ENCODE results near the gene ABCB7.
"Not testable (repeated sequence)": the region's sequence is repeated elsewhere in the genome, so short reads cannot be mapped to it uniquely, and the experiment has no call there.

Gene ABCB7

GRCh38 chrX:75155827-75156525, at the start of gene ABCB7:
ABCB7 (minus strand) TSS chrX:75156283; CDS start chrX:75156272, 11 bp downstream.
- DNase-seq: peak; percentile 52

GRCh38 chrX:75188415-75189206, 32.5 kb upstream of the ABCB7 start:
- not testable (repeated sequence) for DNase-seq

GRCh38 chrX:75181721-75182120, 25.6 kb upstream of the ABCB7 start:
- DNase-seq: no peak

- not testable (repeated sequence) for DNase-seq
These were observed 23.6 kb upstream of the ABCB7 start for GRCh38 chrX:75179536-75180293.

DNA sequence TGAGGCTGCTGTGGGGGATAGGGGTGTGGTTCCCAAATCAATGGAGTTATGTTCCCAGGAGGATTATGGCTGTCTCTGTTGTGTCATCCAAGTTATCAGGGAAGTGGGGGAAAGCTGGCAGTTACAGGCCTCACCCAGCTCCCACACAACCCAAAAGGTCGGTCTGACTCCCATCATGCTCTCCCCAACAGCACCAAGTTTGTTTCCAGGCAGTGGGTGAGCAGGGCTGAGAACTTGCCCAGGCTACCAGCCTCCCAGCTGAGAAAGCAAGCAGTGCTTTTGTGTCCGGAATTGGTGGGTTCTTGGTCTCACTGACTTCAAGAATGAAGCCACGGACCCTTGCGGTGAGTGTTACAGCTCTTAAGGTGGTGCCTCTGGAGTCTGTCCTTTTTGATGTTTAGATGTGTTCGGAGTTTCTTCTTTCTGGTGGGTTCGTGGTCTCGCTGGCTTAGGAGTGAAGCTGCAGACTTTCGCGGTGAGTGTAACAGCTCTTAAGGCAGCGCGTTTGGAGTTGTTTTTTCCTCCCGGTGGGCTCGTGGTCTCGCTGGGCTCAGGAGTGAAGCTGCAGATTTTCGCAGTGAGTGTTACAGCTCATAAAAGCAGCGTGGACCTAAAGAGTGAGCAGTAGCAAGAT, 16.3 kb upstream of the ABCB7 start:
- not testable (repeated sequence) for DNase-seq

DNA sequence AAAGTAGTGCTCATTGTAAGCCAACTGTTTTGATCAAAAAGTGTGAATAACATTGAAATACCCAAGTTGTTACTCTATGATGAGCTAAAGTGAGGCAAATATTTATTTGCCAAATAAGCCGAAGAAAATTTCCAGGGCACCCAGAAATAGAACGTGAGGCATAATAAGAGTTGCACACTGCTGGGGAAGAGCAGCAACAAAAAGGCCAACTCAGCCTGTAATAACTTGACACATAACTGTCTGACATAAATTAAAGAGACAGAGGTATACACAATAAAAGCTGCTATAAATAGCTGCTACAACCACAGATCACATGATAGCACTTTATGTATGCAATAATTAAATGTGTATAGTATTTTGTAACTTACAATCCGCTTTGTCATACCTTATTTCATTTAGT, 2.0 kb upstream of the ABCB7 start:
- DNase-seq: no peak

GRCh38 chrX:75156531-75156945, 455 bp upstream of the ABCB7 start:
- no peak for DNase-seq

DNA sequence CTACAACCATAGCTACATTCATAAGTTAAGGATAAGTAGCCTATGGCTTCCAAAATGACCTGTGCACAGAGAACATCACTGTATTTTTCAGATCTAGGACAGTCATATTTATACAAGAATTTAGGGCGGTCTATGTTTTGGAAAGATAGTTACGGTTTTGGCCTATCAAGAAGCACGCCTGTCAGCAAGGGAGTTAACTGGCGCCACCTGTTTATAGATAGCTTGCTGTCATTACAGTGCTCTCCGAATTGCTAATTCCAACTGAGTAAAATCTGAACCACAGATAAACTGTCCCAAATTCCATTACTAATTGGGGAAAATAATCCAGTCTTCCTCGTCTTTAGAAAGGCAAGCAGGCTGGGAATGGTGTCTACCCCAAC, 646 bp downstream of the ABCB7 start:
- DNase-seq: no peak

GRCh38 chrX:75154871-75155270, 1.2 kb downstream of the ABCB7 start:
- DNase-seq: no peak

GRCh38 chrX:75151827-75152592, 4.1 kb downstream of the ABCB7 start:
- no peak for DNase-seq

DNA sequence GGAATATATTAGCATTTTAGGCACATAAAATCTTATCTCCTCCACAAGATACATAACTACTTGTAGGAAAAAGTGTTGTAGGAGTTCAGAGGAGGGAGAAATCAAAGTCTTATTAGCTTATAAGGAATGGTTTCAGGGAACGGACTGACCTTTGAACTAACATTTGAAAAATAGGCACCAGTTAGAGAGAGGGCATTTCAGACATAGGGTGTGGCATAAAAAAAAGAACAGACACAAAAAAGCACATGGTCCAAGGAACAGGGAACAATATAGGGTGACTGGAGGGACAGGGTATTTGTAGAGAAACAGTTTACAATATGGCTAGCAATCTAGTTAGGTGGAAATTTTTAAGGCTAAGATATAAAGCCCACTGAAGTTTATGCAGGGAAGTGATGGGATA, 6.4 kb downstream of the ABCB7 start:
- no peak for DNase-seq

- DNase-seq: no peak
These were observed 23.4 kb downstream of the ABCB7 start for GRCh38 chrX:75132672-75133071.

DNA sequence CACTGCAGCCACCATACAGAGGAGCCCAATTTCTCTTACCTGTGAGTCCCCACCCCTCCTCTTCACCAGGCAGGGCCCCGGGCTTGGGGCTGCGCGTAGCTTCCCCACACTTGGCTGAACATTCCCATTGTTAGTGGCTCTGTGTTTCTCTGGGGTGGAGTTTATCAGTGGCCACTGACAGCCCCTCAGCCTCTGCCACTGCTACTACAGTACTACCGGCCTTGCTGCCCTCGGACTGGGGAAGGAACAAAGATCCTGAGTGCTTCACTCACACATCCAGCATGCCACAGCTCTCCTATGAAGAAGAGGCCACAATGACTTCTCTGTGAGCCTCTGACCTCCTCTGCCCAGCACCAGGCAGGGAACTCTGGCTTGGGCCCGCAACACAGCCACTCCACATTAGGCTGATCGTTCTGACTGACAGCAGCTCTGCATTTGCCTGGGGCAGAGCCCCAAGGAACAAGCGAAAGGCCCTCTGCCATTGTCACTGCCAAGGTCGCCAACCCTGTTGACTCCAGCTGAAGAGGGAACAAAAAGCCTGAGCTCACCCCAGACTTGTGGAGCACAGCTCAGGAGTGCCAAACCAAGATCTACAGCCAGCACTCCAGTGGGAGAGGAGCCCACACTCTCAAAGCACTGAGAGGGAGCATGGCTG, 24.0 kb downstream of the ABCB7 start:
- no peak for DNase-seq

GRCh38 chrX:75129069-75129468, 27.0 kb downstream of the ABCB7 start:
- DNase-seq: not testable (repeated sequence)

DNA sequence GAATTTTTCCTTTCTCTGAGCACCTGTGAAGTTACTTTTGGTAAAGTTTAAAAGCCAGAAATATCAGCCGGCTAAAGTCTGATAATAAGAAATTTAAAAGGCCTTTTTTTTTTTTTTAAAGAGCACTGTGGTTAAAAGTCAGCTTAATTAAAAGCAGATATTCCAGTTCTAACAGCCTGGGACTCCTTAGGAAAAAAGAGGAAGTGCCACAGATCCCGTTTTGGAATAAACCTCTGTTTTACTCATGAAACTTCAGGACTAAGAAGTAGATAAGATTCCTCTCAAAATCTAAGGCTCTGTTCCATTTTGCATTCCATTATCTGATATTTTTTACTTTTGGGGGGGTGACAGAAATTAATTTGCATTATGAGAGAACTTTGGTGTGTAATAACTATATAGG, 37.8 kb downstream of the ABCB7 start:
- DNase-seq: no peak

DNA sequence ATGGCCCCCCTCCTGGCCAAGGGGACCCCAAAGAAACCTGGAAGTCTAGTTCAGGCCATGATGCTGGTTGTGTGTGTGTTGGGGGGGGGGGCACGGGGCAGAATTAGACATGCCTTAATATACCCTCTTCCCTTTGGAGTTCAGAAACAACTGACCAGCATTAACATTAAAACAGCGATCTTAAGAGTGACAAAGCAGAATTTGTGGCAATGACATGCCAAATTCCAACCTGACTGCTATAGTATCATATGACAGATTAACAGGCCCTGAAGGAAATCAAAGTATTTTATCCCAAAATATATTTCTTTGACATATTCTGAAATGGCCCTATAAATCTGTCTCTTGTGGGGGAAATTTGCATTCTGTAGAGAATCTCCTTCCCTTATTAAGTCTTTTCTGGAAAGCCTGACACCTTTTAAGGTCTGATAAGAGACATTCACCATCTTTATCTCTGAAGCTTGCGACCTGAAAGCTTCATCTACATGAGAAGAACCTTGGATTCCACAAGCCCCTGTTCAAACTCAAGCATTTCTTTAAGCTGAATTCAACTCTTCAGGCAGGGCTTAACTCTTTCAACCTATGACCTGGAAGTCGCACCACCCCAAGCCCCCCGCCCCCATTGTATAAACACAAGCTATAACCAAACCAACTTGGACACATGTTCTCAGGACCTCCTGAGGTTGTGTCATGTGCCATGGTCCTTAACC, 40.2 kb downstream of the ABCB7 start:
- no peak for DNase-seq

DNA sequence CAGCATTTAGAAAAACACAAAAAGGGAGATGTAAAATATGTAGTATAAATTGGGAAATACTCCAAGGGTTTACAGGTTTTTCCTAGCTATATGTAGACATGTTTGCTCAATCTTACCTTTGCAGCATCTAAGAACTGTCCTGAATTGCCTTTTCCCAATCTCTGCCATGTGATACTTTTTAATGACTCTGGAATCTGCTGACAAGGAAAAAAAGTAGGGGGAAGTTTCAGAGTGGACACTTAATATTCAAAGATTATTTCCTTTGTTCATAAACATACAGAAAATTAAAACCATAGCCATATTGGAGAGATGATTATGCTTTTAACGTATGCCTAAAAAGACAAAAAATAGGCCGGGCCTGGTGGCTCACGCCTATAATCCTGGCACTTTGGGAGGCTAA, 41.4 kb downstream of the ABCB7 start:
- no peak for DNase-seq

GRCh38 chrX:75113664-75114063, 42.4 kb downstream of the ABCB7 start:
- no peak for DNase-seq

DNA sequence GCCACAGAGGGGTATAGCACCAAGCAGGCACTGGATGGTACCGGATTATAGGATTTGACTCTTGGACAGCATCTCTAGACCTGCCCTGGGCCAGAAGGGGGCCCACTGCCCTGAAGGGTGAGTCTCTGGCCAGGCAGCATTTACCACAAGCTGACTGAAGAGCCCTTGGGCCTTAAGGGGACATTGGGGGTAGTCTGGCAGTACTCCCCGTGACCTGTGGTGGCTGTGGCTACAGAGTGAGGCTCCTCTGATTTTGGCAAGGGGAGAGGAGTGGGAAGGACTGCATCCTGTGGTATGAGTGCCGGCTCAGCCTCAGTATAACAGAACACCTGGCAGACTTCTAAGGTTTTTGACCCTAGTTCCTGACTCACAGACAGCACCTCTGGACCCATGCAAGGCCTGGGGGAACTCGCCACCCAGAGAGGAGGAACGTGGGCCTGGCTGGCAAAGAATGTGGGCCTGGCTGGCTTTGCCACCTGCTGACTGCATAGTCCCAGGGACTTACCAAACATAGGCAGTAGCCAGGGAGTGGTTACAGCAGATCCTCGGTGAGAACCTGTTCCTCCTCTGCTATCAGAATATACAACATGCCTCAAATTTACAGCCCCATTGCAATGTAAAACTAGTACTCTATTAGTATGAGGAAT, 48.1 kb downstream of the ABCB7 start:
- DNase-seq: no peak

DNA sequence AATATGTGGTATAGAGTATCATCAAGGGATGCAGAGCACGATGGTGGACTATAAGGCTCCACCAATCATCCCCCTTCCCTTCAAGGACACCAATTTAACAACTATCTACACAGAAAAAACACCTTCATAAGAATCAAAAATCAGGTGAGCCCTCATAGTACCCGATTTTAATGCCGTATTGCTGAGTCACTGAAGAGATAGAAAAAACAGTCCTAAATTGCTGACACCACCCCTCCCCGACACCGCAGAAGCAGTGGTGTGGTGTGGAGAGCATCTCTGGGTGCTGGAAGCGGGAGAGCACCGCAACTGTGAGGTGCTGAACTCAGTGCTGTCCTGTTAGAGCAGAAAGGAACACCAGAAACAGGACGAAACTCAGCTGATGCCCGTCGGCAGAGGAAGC, 49.3 kb downstream of the ABCB7 start:
- no peak for DNase-seq

- no peak for DNase-seq
These were observed 59.8 kb downstream of the ABCB7 start for GRCh38 chrX:75096331-75096730.
